GM13976 (cell line): ENCODE measurements around the gene LGALS7.

Experiments used
- DNase-seq: peaks from one replicate; pipeline ENCODE4 v3.0.0; 2012; ENCODE audit warnings: low spot score
- CTCF ChIP-seq: IDR thresholded peaks from 2 replicates; pipeline ENCODE4 v1.5.1; 2012; ENCODE audit warnings: borderline replicate concordance, mild to moderate bottlenecking; ENCODE audit not compliant: insufficient read depth; ENCODE audit errors: extremely low read depth, missing control alignments, control extremely low read depth
- in situ Hi-C: fragments of 300-500 bp; cut with MboI; formaldehyde crosslinking; loops from one replicate; pipeline ENCODE4 v1.12.0; 2022; ENCODE audit warnings: low sequenced_read_pairs, mixed read lengths, inconsistent platforms; ENCODE audit not compliant: unreplicated experiment

The LGALS7 gene

DNA sequence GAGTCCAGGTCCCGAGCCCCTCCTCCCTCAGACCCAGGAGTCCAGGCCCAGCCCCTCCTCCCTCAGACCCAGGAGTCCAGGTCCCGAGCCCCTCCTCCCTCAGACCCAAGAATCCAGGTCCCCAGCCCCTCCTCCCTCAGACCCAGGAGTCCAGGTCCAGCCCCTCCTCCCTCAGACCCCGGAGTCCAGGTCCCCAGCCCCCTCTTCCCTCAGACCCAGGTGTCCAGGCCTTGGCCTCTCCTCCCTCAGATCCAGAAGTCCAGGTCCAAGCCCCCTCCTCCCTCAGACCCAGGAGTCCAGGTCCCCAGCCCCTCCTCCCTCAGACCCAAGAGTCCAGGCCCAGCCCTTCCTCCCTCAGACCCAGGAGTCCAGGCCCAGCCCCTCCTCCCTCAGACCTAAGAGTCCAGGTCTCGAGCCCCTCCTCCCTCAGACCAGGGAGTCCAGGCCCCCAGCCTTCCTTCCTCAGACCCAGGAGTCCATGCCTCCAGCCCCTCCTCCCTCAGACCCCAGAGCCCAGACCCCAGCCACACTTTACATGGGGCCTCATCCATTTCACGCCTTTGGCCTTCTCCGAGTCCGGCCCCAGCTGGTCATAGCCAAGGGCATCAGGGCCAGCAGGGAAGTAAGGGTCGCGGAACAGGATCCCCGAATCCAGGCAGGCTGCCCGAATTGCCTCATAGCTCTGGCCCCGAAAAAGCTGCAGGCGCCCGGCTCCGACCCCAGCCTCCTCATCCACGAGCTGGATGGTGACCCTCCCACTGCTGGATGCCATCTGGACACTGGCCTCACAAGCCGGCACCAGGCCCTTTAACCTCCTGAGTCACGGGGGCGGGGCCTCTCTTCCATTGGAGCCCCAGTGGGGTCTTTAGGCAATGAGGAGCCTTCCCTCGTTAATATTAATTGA is 29.7 kb downstream of the LGALS7 start:
- in situ Hi-C loops, result no loop called here
- no peak for TF ChIP-seq CTCF

DNA sequence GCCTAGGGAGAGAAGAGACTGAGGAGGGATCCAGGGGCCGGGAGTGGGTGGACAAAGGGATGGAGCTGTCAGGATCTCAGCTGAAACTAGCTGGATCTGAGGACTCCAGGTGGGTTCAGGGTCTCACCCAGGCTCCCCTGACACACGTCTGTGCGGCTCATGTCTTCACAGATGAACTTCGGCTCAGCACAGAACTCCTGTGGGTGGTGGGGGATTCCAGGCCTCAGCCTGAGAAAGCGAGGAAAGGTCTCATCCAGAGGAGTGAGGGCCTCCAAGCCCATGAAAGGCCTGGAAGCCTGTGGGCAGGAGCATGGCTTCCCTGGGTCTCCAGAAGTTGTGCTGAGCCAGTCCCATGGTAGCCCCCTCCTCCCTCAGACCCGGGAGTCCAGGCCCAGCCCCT is 30.4 kb downstream of the LGALS7 start:
- DNase-seq, result no peak
- in situ Hi-C loops, result no loop called here
- no peak for TF ChIP-seq CTCF

More for the DNA sequence above, 29.7 kb downstream of the LGALS7 start:
- no peak for DNase-seq

GRCh38 chr19:38742296-38742695 is 31.0 kb downstream of the LGALS7 start:
- no peak for DNase-seq
- in situ Hi-C loops, result no loop called here
- TF ChIP-seq CTCF, result no peak

DNA sequence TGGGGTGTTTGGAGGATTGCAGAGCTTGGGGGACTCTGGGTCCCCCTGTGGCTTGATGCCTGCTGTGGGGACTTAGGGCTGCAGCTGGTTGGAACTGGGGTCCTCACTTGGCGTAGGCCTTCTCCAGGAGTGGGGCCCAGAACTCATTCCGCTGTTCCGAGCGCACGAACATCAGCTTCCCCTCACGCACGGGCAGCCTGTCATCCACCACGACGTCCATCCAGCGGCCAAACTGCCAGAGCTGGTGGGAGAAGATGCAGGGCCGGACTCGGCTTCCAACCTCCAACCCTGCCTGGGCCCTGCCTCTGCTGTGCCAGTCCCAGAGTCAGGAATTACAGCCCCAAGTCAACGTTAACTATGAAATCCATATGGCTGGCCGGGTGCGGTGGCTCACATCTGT is 31.6 kb downstream of the LGALS7 start:
- no peak for DNase-seq
- TF ChIP-seq CTCF, result no peak
- in situ Hi-C loops, result no loop called here

DNA sequence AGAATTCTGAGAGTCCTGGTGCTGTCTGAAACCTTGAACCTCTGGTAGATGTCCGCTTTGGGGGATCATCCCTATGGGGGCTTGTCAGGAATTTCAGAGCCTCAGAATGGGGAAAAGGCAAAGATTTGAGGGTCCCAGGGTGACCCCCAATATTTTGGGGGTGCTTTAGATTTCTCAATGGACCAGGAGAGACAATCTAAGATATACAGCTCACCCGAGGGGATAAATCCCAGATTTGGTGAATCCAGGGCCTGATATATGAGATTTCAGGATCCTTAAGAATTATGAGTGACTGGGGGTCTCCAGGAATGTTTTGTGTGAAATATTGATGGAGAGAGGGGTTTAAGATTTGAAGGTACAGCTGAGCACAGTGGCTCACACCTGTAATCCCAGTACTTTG is 32.4 kb downstream of the LGALS7 start:
- DNase-seq, result no peak
- in situ Hi-C loops, result no loop called here
- no peak for TF ChIP-seq CTCF

- no peak for DNase-seq
- TF ChIP-seq CTCF, result no peak
- in situ Hi-C loops, result no loop called here
Measured at GRCh38 chr19:38740257-38740592, 33.1 kb downstream of the LGALS7 start.
